OCI-LY7 (cell line): ENCODE data around the gene SAE1. TPM values are rescaled to one million over a fixed set of nuclear protein-coding genes. Genes with fewer than 3 reads are reported as not detected.
A peak's percentile ranks its signal among the peaks of the same experiment; 100 is the strongest.

Source experiments
- BruUV-seq: library from RNA; stranded (reverse); fragments of 400-500 nt; replicated peaks from 2 replicates; lab custom pipeline; 2021; lab: Mats Ljungman, UMichigan
- CTCF ChIA-PET: fragments of 300-600 bp; sonication (Branson Sonifier 250); formaldehyde crosslinking; loops from one replicate; lab custom pipeline; 2022; ENCODE audit warnings: antibody characterized with exemption; ENCODE audit not compliant: unreplicated experiment; lab: Charles Lee
- POLR2A ChIA-PET: fragments of 300-600 bp; sonication (Branson Sonifier 250); formaldehyde crosslinking; loops from one replicate; lab custom pipeline; 2022; ENCODE audit warnings: antibody characterized with exemption; lab: Charles Lee
- DNase-seq: peaks from one replicate; pipeline ENCODE4 v3.0.0-alpha.2; 2015; ENCODE audit warnings: low spot score
- H2AFZ ChIP-seq: fragments of 200-600 bp; sonication (generic), shearing (Covaris generic); 2 replicates; pipeline ENCODE4 v1.6.1; 2014; ENCODE audit warnings: mild to moderate bottlenecking, antibody characterized with exemption, low read length, moderate library complexity
- H3K27ac ChIP-seq: fragments of 200-600 bp; sonication (generic); 2 replicates; pipeline ENCODE4 v1.5.1; 2014; ENCODE audit warnings: mixed run types, low read depth, mild to moderate bottlenecking, moderate library complexity, low read length, inconsistent platforms; ENCODE audit not compliant: poor library complexity, severe bottlenecking
- H3K36me3 ChIP-seq: fragments of 200-600 bp; sonication (generic); 2 replicates; pipeline ENCODE4 v1.6.1; 2014; ENCODE audit warnings: mild to moderate bottlenecking, antibody characterized with exemption, low read length, moderate library complexity, mixed read lengths; ENCODE audit not compliant: insufficient read depth
- H3K4me1 ChIP-seq: fragments of 200-600 bp; sonication (generic); 2 replicates; pipeline ENCODE4 v1.5.1; 2014; ENCODE audit warnings: mild to moderate bottlenecking, low read length; ENCODE audit not compliant: insufficient read depth, poor library complexity, severe bottlenecking
- H3K4me2 ChIP-seq: fragments of 200-600 bp; sonication (generic); 2 replicates; pipeline ENCODE4 v1.6.1; 2014; ENCODE audit warnings: mild to moderate bottlenecking, low read length
- H3K4me3 ChIP-seq: fragments of 200-600 bp; sonication (generic); 2 replicates; pipeline ENCODE4 v1.5.1; 2014; ENCODE audit warnings: mild to moderate bottlenecking, low read depth, low read length; ENCODE audit not compliant: poor library complexity, severe bottlenecking
- H3K79me2 ChIP-seq: fragments of 200-600 bp; sonication (generic); 2 replicates; pipeline ENCODE4 v1.6.1; 2016; ENCODE audit warnings: low read depth, mild to moderate bottlenecking, low read length, moderate library complexity, mixed read lengths; ENCODE audit not compliant: insufficient read depth
- H3K9me2 ChIP-seq: fragments of 200-600 bp; sonication (generic); 2 replicates; pipeline ENCODE4 v1.6.1; 2016; ENCODE audit warnings: mild to moderate bottlenecking, low read length, mixed read lengths; ENCODE audit not compliant: insufficient read depth
- H3K9me3 ChIP-seq: fragments of 200-600 bp; sonication (generic); 2 replicates; pipeline ENCODE4 v1.6.1; 2014; ENCODE audit warnings: mild to moderate bottlenecking, mixed run types, low read length, mixed read lengths
- H4K20me1 ChIP-seq: fragments of 200-600 bp; sonication (generic); 2 replicates; pipeline ENCODE4 v1.6.1; 2014; ENCODE audit warnings: mild to moderate bottlenecking, antibody characterized with exemption, low read length, moderate library complexity, mixed read lengths; ENCODE audit not compliant: insufficient read depth
- EZH2phosphoT487 ChIP-seq: fragments of 200-600 bp; sonication (generic); IDR thresholded peaks from 2 replicates; pipeline ENCODE4 v1.6.1; 2018; ENCODE audit warnings: low read depth, borderline replicate concordance, mild to moderate bottlenecking, mixed run types, antibody characterized with exemption, low read length, moderate library complexity, mixed read lengths
- intact Hi-C: fragments of 100-400 bp; cut with micrococcal nuclease; formaldehyde crosslinking; loops from one replicate; pipeline ENCODE4 v1.10.0; 2022; ENCODE audit not compliant: unreplicated experiment
- total RNA-seq, 2 experiments: library from RNA; depleted of rRNA in 1 of 2; stranded (reverse); fragments of >200 nt in 1 of 2; shearing (Covaris generic) in 1 of 2; gene quantifications; 2 replicates each; pipeline ENCODE4 v1.2.3, GENCODE V29; 2014 to 2022
- TF ChIP-seq, protein P1 (sequence below): fragments of 200-600 bp; sonication (generic); conservative IDR thresholded peaks from 2 replicates; pipeline ENCODE4 v1.5.1; 2014; ENCODE audit warnings: mild to moderate bottlenecking, antibody characterized with exemption, low read length, moderate library complexity, mixed read lengths

The SAE1 gene
- total RNA-seq, 2 experiments from 2014 or later, result 144 to 165 TPM

DNA sequence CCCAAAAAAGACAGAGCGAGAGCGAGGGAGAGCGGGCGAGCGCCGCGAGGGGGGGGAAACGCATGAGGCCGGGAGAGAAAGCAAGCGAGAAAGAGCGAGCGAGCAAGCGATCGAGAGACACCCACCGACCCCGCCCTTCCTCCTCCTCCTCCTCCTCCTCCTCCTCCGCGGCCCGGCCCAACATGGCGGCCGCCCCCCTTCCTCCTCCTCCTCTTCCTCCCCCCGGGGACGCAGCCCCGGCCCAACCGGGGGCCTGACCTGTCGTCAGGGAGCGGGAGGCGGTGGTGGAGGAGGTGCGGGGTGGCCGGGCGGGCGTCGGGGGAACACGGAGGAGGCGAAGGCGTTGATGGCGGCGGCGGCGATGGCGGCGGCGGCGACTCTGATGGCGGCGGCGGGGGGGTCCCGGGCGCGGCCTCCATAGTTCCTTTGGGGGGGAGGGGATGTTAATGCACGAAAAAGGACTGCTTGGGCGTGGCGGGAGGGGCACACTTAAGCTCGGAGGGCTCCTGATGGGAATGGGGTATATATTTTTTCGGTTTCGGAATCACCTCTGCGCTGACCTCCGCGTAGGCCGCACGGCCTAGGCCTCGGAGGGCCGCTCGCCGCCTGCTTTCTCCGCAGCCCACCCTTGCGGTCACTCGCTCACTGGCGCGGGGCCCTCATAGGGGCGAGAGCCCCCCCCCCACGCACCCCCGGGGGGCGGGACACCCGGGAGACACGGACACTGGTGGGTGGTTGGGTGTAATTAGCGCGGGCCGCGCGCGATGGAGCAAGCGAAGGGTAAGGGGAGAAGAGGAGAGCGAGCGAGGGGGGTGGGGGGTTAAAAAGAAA lies 18.3 kb upstream of the SAE1 start:
- Histone ChIP-seq H3K4me2 (peak overlapping the region; percentile 100), H4K20me1 (no peaks in the 10 kb centered on the region), H3K9me3 (no peaks in the 10 kb centered on the region), H3K36me3 (peaks cover 45% of the 10 kb centered on the region), H2AFZ (no peak overlapping the region), H3K79me2 (peaks cover 47% of the 10 kb centered on the region), H3K4me1 (peaks cover 40% of the 10 kb centered on the region), H3K27ac (peak overlapping the region; percentile 93), H3K9me2 (no peaks in the 10 kb centered on the region), H3K4me3 (peak overlapping the region; percentile 94)
- DNase-seq, result peak; percentile 90
- no TSS peak for BruUV-seq
- ChIA-PET POLR2A (interaction anchor here (1.2 to 1.6 kb wide), 3 partner anchors 19 to 132 kb away, joined by 3 to 12 read pairs (median 3); partner anchors contain the start of gene SAE1), CTCF (no interaction called here)
- intact Hi-C loops, result loop anchor here (5.0 to 10.0 kb wide), 2 partner anchors 35 to 258 kb away; partner anchors contain the start of gene AP2S1
- TF ChIP-seq, protein P1, sequence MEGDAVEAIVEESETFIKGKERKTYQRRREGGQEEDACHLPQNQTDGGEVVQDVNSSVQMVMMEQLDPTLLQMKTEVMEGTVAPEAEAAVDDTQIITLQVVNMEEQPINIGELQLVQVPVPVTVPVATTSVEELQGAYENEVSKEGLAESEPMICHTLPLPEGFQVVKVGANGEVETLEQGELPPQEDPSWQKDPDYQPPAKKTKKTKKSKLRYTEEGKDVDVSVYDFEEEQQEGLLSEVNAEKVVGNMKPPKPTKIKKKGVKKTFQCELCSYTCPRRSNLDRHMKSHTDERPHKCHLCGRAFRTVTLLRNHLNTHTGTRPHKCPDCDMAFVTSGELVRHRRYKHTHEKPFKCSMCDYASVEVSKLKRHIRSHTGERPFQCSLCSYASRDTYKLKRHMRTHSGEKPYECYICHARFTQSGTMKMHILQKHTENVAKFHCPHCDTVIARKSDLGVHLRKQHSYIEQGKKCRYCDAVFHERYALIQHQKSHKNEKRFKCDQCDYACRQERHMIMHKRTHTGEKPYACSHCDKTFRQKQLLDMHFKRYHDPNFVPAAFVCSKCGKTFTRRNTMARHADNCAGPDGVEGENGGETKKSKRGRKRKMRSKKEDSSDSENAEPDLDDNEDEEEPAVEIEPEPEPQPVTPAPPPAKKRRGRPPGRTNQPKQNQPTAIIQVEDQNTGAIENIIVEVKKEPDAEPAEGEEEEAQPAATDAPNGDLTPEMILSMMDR, result no peak
- no peak for TF ChIP-seq EZH2phosphoT487

DNA sequence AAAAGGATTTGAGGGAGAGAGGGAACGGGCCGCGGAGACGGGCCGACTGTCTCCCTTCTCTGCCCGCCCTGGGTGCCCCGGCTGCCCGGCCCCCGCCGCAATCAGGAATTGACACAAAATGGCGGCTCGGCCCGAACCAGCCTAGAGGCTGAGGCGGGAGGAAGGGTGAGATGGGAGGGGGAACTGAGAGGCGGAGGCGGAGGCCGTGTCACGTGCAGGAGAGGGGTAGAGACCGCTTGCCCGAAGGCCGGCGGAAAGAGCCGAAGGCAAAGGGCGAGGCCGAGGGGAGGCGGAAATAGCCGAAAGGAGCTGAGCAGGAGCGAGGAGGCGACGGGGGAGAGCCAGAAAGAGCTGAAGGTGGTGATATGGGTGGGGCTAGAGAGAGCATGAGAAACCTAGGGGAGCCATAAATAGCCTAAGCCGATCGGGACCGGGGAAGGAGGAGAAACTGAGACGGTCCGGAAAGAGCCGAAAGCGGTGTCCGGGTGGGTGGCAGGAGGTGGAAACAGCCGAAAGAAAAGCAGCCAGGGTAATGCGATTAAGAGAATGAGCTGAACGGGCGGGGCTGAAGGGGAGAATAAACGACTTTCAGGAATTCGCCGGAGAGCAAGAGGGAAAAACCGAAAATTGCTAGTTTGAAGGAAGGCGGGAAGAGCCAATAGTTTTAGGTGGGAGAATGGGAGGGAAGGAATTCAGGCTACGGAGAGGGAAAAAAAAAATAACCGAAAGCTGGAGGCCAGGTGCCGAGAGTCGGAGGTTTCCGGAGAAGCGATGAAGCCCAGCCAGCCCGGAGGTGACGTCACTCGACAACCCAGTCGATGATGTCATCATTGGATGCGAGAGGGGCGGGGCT lies 17.4 kb upstream of the SAE1 start, which contains the start of gene ZC3H4:
TSS of gene ZC3H4 (minus strand) at position 780 of the 853 bp plus-strand sequence. CDS start 1,192 bp downstream, outside the sequence.
- POLR2A ChIA-PET, result interaction anchor here (0.6 to 1.6 kb wide), 8 partner anchors 10 to 328 kb away, joined by 3 to 12 read pairs (median 4); partner anchors contain the start of genes CCDC9 and SAE1

More for the DNA sequence above, 17.4 kb upstream of the SAE1 start, which contains the start of gene ZC3H4:
- intact Hi-C loops, result loop anchor here (5.0 to 10.0 kb wide), 2 partner anchors 36 to 258 kb away; partner anchors contain the start of gene AP2S1
- Histone ChIP-seq H3K27ac (peak within 1 kb of the TSS; percentile 93), H3K9me3 (no peaks in the 10 kb centered on the region), H3K79me2 (peaks cover 38% of the 10 kb centered on the region), H3K4me3 (peak within 1 kb of the TSS; percentile 94), H3K4me1 (peaks cover 31% of the 10 kb centered on the region), H3K9me2 (no peaks in the 10 kb centered on the region), H3K4me2 (peak within 1 kb of the TSS; percentile 100), H3K36me3 (peaks cover 36% of the 10 kb centered on the region), H2AFZ (peak within 1 kb of the TSS; percentile 27; the same call in 1 of the 2 replicates), H4K20me1 (no peaks in the 10 kb centered on the region)
- no peak for TF ChIP-seq EZH2phosphoT487
- TF ChIP-seq, protein P1, result no peak
- CTCF ChIA-PET, result interaction anchor here (0.6 to 1.2 kb wide), 3 partner anchors 18 to 1380 kb away, joined by 3 read pairs; no protein-coding TSS in a partner anchor
- peak; percentile 99 for DNase-seq
- no TSS peak for BruUV-seq
